Kidney (tissue), 14 donors: ENCODE measurements around the gene F12. TPM values are rescaled to one million over a fixed set of nuclear protein-coding genes. Genes with fewer than 3 reads are reported as not detected.

Experiments
- DNase-seq, 5 donors: peaks; one replicate each; pipeline ENCODE4 v3.0.0-alpha.2; 2013 to 2020
- FAIRE-seq: peaks from 2 replicates; lab custom pipeline; 2012; peaks lifted over from hg19 to GRCh38; lab: Jason Lieb, UNC
- H3K27ac ChIP-seq, 2 donors: one replicate each; pipeline ENCODE4 v1.7.0; 2013; ENCODE audit warnings: low read depth in 2 of 2, low read length in 2 of 2, inconsistent platforms in 1 of 2
- H3K27me3 ChIP-seq: one replicate; pipeline ENCODE4 v1.7.1; 2013; ENCODE audit warnings: low read length, inconsistent platforms; ENCODE audit not compliant: control insufficient read depth, insufficient read depth
- H3K36me3 ChIP-seq, 3 donors: one replicate each; pipeline versions ENCODE4 v1.7.0 to v1.7.1; 2013; ENCODE audit warnings: low read length in 3 of 3, control low read depth in 1 of 3, inconsistent platforms in 1 of 3; ENCODE audit not compliant: insufficient read depth in 3 of 3, control insufficient read depth in 2 of 3
- H3K4me1 ChIP-seq, 3 donors: one replicate each; pipeline versions ENCODE4 v1.7.0 to v1.7.1; 2013; ENCODE audit warnings: low read length in 3 of 3, inconsistent platforms in 1 of 3, low read depth in 1 of 3; ENCODE audit not compliant: control insufficient read depth in 2 of 3, insufficient read depth in 2 of 3
- H3K4me3 ChIP-seq, 3 donors: one replicate each; pipeline versions ENCODE4 v1.7.0 to v1.8.1; 2013; ENCODE audit warnings: low read length in 3 of 3, control low read depth in 1 of 3, inconsistent platforms in 1 of 3
- H3K9ac ChIP-seq, 3 donors: one replicate each; pipeline versions ENCODE4 v1.7.0 to v1.7.1; 2013; ENCODE audit warnings: low read length in 3 of 3, control low read depth in 1 of 3, inconsistent platforms in 1 of 3
- H3K9me3 ChIP-seq, 3 donors: one replicate each; pipeline versions ENCODE4 v1.7.0 to v1.7.1; 2013; ENCODE audit warnings: low read length in 3 of 3, control low read depth in 1 of 3, inconsistent platforms in 1 of 3; ENCODE audit not compliant: control insufficient read depth in 2 of 3, insufficient read depth in 1 of 3
- intact Hi-C: fragments of 100-400 bp; cut with DNase I; formaldehyde crosslinking; loops from one replicate; pipeline ENCODE4 v1.11.1; 2022
- polyA plus RNA-seq: library from polyadenylated mRNA; stranded (reverse); fragments of 350-450 nt; fragmentation: Illumina TruSeq; extraction: RNeasy Lipid Tissue Mini Kit (QIAGEN cat#74804); gene quantifications from one replicate; pipeline ENCODE4 v1.2.3, GENCODE V29; 2014; ENCODE audit warnings: low read depth, low replicate concordance; ENCODE audit not compliant: insufficient read depth
- total RNA-seq: library from RNA; stranded (reverse); fragmentation: NEBNext Ultra II Directional; extraction: Animal tissue kit (Norgen Biotek cat#: 25700); gene quantifications from one replicate; pipeline ENCODE4 v1.2.1, GENCODE V29; 2021
- TF ChIP-seq, protein P1 (sequence below): IDR thresholded peaks from 3 replicates; pipeline ENCODE4 v1.5.1; 2012; ENCODE audit warnings: mild to moderate bottlenecking, moderate library complexity, borderline replicate concordance; ENCODE audit not compliant: insufficient read depth; ENCODE audit errors: extremely low read depth
- donor health status: control.
- donor health status: control.
- donor health status: control.
- donor health status: control.
- donor health status: control.
- donor health status: DM: yes; HTN: yes; CAD: no.
- donor health status: Normal renal cell carcinoma (clear cell type).

The F12 gene
- total and polyA plus RNA-seq, 2 donors from 2014 or later = 3.1 to 4.2 TPM

GRCh38 chr5:177370488-177371119 is 38.8 kb downstream of the F12 start:
- TF ChIP-seq, protein P1, sequence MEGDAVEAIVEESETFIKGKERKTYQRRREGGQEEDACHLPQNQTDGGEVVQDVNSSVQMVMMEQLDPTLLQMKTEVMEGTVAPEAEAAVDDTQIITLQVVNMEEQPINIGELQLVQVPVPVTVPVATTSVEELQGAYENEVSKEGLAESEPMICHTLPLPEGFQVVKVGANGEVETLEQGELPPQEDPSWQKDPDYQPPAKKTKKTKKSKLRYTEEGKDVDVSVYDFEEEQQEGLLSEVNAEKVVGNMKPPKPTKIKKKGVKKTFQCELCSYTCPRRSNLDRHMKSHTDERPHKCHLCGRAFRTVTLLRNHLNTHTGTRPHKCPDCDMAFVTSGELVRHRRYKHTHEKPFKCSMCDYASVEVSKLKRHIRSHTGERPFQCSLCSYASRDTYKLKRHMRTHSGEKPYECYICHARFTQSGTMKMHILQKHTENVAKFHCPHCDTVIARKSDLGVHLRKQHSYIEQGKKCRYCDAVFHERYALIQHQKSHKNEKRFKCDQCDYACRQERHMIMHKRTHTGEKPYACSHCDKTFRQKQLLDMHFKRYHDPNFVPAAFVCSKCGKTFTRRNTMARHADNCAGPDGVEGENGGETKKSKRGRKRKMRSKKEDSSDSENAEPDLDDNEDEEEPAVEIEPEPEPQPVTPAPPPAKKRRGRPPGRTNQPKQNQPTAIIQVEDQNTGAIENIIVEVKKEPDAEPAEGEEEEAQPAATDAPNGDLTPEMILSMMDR = peak; percentile 66
- intact Hi-C loops = no loop called here
- H3K36me3 ChIP-seq = no peaks in the 10 kb centered on the region
- H3K4me1 ChIP-seq = peaks cover 3 to 42% (median 33%) of the 10 kb centered on the region in 3 donors
- FAIRE-seq = no peak
- DNase-seq = peak; percentile 95 to 97 (median 96)
- H3K4me3 ChIP-seq = peak overlapping the region in 1 of 3 donors; percentile 72
- H3K27ac ChIP-seq = peak overlapping the region in 1 of 2 donors; percentile 33
- no peaks in the 10 kb centered on the region for H3K27me3 ChIP-seq
- H3K9ac ChIP-seq = no peak overlapping the region
- no peaks in the 10 kb centered on the region for H3K9me3 ChIP-seq

- Histone ChIP-seq H3K4me3 (no peak overlapping the region), H3K36me3 (no peaks in the 10 kb centered on the region), H3K4me1 (peaks cover 3 to 44% (median 33%) of the 10 kb centered on the region in 3 donors), H3K9ac (no peak overlapping the region), H3K27me3 (no peaks in the 10 kb centered on the region), H3K27ac (peak overlapping the region; percentile 23 to 33), H3K9me3 (no peaks in the 10 kb centered on the region)
- peak in 1 of 5 donors; percentile 55 for DNase-seq
- intact Hi-C loops = no loop called here
- TF ChIP-seq, protein P1 = no peak
- no peak for FAIRE-seq
Measured at GRCh38 chr5:177369645-177370440, 39.5 kb downstream of the F12 start.

DNA sequence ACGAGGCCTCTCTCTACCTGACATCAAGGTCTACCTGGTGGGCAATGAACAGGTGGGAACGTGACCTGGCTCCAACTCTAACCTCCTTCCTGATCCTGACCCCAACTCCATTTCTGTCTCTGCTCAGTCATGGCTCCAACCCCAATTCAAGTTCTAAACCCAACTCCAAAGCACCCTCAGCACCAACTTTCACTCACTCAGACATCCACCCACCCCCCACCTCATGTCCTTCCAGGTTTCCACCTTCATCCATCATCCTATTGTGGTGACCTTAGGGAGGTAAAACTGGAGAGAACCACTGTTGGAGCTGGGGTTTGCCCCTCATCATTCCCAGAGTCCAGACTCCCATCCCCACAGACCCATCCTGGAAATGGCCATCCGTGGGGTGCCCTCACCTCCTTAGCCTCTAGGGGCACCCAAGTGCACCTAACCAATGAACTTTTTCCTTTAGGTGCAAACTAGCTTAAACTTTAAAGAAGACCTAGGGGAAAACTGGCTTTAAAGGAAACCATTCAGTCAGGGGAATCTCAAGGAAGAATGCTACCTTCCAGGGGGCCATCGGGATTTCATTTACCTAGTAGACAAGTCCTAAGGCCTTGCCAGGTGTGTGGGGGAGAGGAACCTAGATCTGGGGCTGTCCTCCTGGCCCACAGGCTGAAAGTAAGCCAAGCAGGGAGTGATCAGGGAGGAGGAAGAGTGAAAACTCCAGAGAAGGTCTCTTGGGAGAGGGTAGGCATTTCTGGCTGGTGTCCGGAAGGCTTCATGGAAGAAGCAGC is 40.3 kb downstream of the F12 start:
- Histone ChIP-seq H3K9me3 (no peaks in the 10 kb centered on the region), H3K27me3 (no peaks in the 10 kb centered on the region), H3K9ac (peak overlapping the region in 1 of 3 donors; percentile 37), H3K4me3 (no peak overlapping the region), H3K4me1 (peaks cover 3 to 46% (median 33%) of the 10 kb centered on the region in 3 donors), H3K27ac (peak overlapping the region in 1 of 2 donors; percentile 23), H3K36me3 (no peaks in the 10 kb centered on the region)
- TF ChIP-seq, protein P1 = no peak
- no peak for FAIRE-seq
- intact Hi-C loops = no loop called here
- peak in 2 of 5 donors; percentile 39 to 52 for DNase-seq
